Activated T-cell treated with anti-CD3 and anti-CD28 coated beads, Interleukin-2, amount 50 U/mL, for 1 hour (primary cell): ENCODE data around the gene CFL1.

Experiments
- DNase-seq: peaks from one replicate; pipeline ENCODE4 v3.0.0-alpha.2; 2020

Gene CFL1

DNA sequence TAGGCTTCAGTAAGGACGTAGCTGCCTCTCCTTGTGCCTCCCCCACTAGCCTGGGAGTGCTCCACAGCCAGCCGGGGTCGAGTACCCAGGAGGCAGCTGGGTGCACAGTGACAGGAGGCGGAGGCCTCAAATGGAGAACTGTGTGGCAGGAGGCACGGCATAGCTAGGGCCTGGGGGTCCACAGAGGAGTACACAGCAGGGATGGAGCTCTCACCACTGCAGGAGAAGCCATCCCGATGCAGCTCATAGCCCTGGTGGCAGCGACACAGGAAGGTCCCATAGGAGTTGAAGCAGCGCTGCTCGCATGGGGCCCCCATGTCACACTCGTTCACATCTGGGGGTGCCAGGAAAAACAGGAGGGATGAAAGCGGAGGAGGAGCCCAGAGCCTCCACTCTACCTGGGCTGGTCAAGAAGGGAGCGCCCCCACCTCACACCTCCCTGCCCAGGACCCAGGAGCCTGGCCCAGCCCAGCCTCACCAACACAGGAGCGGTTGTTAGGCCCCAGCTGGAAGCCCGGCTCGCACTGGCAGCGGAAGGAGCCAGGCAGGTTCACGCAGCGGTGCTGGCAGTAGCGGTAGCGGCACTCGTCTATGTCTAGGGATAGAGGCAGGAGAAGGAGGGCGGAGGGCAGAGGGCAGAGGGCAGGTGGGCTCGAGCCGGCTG, 11.8 kb upstream of the CFL1 start:
- no peak for DNase-seq

DNA sequence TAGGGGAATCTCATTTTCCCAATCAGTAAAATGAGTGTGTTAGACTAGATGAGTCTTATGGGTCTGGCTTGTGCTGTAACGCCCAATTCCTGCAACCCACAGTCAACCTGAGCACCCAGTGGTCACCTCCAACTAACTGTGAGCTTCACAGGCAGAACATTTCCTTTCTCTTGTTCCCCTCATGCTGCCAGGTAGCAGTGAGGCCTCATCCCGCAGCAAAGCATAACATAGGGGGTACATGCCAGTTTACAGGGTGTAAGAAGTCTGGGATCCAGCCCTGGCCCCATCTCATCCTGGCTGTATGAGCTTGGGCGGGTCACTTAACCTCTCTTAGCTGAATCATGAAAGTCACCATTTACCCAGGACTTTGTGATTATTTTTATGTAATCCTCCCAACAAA, 10.9 kb upstream of the CFL1 start:
- DNase-seq: no peak

- DNase-seq: no peak
Measured at GRCh38 chr11:65868076-65868667, 10.2 kb upstream of the CFL1 start.

DNA sequence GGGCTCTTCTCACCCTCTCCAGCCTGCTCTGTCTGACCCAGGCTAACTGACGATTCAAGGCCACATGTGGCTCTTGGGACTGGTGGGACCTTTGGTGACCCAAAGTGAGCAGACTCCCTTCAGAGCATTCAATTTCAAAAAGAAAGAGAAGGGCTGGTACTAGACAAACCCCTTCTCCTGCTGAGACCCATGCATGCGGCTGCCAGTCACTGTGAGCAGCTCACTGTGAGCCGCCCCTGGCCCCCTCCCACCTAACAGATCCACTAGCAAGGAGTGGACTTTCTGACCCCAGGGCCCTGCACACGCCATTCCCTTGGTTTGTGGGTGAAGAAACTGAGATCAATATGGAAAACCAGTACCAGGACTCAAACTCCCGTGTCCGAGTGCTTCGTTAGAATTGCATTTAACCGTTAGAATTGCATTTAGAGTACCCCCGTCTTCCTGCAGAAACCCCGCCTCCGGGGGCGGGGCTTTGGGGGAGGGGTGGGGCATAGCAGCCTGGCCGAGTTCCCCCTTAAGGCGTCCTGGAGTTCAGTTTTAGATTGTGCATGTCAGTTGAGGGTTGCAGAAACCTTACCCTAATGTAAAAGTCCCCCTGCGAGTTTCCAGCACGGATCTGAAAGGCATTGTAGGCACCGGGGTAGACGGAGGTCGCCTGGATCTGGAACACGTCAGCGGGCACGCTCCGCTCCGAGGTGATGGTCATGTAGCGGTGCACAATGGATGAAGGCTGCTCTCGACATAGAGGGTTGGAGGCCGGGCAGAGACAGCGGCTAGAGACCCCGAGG, 9.5 kb upstream of the CFL1 start:
- no peak for DNase-seq

DNA sequence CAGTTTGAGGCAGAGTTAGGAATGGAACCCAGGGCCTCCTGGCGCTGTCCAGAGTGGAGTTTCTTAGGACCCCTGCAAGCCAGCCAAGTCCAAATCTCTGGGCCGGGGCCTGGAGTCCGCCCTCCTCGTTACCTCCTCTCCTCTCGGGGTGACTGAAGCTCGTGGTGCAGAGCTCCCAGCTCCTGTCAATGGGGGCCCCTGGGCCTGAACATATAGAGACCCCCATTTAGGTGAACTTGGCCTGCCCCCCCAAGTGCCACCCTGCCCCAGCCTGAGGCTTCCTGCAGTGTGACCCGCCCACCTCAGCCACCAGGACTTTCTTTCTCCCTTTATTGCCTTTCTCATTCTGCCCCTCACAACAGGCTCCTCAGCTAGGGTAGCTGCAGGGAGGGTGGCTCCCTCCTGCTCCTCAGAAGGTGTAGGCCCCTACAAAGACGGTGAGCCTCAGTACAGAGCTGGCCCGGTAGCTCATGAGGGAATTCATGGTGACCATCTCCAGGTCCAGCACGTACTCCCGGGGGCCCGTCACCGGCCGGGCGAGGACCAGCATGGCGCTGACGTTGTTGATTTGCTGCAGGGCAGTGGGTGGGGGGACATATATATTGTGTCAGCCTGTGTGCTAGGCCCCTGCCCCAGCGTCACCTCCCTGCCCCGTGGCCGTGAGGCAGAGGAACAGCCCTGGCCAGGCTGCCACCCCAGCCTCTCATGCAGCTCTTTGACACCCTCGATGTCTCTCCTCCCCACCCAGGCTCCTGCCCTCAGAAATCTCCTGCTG, 8.7 kb upstream of the CFL1 start:
- no peak for DNase-seq

GRCh38 chr11:65865550-65866172, 7.7 kb upstream of the CFL1 start:
- no peak for DNase-seq

- no peak for DNase-seq
Measured at GRCh38 chr11:65864706-65865471, 6.9 kb upstream of the CFL1 start.

GRCh38 chr11:65863889-65864705, 6.1 kb upstream of the CFL1 start:
- no peak for DNase-seq

DNA sequence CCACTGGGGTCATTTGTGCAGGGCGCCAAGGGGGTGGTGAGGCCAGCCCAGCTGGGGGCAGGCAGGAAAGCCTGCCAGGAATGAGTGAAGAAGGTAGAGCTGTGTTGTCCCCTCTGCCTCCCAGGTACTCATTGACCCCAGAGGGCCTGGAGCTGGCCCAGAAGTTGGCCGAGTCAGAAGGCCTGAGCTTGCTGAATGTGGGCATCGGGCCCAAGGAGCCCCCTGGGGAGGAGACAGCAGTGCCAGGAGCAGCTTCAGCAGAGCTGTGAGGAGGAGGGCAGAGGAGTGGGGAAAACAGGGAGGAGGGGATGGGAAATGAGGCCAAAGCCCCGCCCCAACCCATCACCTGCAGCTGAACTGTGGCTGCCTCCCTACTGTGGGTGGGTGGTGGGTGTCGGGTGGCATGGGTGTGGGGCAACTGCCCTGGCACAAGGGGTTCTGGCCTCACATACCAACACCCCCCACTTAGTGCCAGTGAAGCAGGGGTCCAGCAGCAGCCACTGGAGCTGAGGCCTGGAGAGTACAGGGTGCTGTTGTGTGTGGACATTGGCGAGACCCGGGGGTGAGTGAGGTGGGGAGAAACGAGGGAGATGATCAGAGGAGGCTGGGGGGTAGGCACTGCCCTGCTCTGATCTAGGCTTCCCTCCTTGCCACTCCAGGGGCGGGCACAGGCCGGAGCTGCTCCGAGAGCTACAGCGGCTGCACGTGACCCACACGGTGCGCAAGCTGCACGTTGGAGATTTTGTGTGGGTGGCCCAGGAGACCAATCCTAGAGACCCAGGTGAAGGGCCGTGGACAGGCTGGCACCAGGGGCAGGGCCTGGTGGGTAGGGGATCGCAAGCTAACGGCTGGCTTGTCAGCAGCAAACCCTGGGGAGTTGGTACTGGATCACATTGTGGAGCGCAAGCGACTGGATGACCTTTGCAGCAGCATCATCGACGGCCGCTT, 5.2 kb upstream of the CFL1 start:
- no peak for DNase-seq

DNA sequence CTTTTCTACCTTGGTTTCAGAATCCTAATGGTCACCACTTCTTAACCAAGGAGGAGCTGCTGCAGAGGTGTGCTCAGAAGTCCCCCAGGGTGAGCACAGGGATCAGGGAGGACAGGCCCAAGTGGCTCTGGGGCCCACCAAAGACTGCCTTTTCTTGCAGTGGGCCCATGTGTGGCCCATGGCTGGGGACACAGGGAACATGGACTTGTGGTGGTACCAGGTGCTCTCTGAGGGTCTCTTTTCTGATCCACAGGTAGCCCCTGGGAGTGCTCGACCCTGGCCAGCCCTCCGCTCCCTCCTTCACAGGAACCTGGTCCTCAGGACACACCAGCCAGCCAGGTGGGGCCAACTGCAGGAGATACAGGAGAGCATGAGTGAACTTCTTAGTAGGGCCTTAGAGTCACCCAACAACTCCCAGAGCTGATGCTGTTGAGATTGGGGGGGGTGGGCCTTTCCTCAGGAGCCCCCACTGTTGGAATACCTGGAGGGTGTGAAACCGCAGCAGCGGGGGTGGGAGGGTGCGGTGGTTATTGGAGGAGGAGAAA, 4.3 kb upstream of the CFL1 start:
- no peak for DNase-seq

GRCh38 chr11:65861533-65862183, 3.7 kb upstream of the CFL1 start:
- DNase-seq: no peak

GRCh38 chr11:65861165-65861505, 3.2 kb upstream of the CFL1 start:
- DNase-seq: no peak

DNA sequence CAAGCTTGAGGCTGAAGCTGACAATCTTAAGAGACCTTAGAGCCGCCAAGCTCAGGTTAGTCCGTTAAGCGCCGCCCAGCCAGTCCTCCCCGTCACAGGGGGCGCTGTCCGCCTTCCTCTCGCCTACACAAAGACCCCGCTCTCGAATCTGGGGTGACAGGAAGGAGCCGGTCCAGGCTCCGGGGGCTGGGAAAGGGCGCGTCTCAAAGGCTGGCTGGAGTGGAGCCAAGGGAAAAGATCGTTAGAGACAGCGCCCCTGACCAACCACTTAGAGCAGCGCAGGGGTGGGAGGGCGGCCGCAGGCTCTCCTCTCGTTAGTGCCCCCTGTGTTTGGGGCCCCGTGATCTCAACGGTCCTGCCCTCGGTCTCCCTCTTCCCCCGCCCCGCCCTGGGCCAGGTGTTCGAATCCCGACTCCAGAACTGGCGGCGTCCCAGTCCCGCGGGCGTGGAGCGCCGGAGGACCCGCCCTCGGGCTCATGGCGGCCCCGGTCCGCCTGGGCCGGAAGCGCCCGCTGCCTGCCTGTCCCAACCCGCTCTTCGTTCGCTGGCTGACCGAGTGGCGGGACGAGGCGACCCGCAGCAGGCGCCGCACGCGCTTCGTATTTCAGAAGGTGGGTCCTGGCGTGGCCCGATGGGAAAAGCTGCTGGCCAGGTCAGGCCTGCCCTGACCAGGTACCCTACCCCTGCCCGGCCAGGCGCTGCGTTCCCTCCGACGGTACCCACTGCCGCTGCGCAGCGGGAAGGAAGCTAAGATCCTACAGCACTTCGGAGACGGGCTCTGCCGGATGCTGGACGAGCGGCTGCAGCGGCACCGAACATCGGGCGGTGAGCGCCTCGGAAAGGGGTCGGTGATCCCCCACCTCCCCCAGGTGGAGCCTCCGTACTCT, 2.5 kb upstream of the CFL1 start, which contains the start of gene MUS81:
TSS of gene MUS81 (plus strand) at position 156 of the 887 bp plus-strand sequence. CDS start at position 477, 321 bp downstream.
- DNase-seq: peak; percentile 99

DNA sequence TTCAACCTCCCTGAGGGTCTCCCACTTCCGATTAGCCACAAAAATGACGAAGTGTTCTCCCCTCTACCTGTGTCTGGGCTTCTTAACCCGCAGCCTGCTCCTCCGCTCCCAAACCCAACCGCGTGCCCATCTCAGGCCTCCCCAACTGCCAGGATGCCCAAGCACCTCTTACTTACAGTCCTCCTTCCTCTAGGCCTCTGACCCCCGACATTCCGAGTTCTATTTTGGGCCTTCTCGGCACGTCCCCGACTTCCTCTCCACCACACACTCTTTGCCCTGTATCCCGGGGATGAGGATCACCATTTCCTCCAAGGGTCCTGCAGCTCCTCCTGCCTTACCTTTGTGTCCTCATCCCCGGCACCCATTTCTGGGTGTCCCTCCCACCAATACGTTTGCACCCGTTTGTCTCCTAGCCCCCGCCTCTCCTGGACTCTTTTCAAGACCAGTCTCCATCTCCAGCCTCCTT, 1.9 kb upstream of the CFL1 start:
- DNase-seq: no peak

- peak; percentile 95 for DNase-seq
Measured at GRCh38 chr11:65859095-65859811, 1.3 kb upstream of the CFL1 start.

GRCh38 chr11:65858681-65859087, 704 bp upstream of the CFL1 start:
- no peak for DNase-seq

DNA sequence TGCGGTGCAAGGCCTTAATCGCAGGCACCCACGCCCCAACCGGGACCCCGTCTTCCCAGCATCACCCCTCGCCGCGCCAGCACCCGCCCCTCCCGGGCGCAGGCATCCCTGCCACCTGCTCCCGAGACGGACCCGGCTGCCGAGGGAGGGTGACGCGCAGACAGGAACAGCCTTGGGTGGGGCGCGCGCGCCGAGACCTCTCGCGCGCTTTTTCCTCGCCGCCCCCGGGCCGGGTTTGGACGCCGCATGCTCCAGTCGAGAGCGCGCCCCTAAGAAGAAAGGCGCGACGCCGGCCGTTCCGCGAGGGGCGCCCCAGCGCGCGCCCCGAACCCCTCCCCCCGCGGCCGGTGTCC, 504 bp downstream of the CFL1 start:
- DNase-seq: peak; percentile 79
